NCI-H524 (cell line): Measurements from ENCODE around the gene PDZRN3.
"Not testable (repeated sequence)": the region's sequence is repeated elsewhere in the genome, so short reads cannot be mapped to it uniquely, and the experiment has no call there.

ENCODE experiments used
- DNase-seq, 2 experiments: peaks; one replicate each; lab custom pipeline; 2025; lab: John Stamatoyannopoulos, UW

Gene PDZRN3

DNA sequence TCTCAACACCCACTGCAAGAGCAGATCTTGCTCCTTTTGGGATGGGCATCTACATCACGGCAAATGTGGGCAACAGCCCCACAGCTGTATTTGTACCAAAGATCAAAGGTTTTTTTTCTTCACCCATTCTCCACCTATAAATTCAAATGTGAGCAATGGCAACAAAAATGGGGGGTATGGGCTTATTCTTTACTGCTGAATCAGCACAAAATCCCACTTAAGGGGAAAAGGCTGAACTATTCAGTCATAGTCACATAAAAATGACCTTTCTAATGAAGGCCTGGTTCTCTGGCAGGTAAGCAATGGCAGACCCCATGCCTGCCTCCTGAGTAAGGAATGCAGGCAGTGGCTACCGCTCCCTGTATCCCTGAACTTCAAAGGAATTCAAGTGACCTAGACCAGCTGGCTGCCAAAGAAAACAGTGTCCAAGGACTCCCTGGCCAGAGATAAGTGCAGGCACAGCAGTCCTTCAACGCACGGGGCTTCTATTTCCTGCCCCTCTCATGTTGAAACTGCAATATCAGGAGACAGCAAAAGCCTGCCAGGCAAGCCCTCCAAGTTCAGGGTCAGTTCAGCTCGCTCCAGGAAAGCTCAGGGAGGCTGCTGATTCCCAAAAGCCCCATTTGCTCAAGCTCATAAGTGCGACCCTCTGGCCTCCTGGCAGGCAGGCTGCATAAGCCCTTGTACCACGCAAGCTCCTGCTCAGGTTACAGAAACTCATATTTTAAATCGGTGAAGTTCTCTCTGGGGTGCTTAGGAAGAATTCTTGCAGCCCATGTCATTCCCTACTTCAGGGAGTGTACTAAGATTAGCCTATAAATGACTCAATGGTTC, 134.1 kb downstream of the PDZRN3 start:
- peak in 1 of 2 experiments; percentile 3 for DNase-seq

GRCh38 chr3:73485877-73486330, 138.8 kb downstream of the PDZRN3 start:
- no peak for DNase-seq

GRCh38 chr3:73484656-73485248, 140.0 kb downstream of the PDZRN3 start:
- DNase-seq, result no peak

DNA sequence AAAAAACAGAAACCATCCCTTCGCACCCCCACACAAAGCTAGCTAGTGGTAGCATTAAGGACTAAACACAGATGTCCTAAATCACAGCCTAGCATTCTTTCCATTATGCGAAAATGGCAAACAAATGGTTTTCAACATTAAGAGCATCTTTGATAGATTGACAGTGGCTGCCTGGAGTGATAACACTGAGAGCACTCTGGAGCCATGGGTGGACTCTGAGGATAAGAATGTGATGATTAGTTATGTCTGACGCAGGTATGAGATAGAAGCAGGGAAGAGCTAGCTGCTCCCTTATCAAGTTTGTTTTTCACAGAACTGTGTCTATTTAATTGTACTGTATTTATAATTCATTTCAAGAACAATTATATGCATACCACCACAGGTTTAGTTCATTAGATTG, 142.9 kb downstream of the PDZRN3 start:
- no peak for DNase-seq

DNA sequence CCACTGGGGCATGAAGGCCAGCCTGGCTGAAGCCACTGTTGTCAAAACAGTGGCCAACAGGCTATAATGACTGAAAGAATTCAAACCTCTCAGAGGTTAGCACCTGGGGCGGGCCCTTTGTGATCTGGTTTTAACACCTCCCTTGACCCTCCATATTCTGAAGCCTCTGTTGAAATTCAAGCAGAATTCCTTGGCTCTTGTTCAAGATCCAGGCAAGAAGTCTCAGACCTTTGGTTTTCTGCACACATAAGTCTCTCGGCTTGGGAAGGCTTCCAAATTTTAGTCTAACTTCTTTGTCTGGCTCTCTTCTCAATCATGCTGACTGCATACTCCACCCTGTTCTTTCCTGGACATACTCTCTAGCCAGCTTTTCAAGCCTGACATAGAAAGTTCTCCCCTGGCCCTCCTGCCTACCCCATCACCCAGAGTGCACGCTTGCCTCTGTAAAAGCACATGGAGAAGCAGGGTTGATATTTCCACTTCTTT, 144.5 kb downstream of the PDZRN3 start:
- no peak for DNase-seq

DNA sequence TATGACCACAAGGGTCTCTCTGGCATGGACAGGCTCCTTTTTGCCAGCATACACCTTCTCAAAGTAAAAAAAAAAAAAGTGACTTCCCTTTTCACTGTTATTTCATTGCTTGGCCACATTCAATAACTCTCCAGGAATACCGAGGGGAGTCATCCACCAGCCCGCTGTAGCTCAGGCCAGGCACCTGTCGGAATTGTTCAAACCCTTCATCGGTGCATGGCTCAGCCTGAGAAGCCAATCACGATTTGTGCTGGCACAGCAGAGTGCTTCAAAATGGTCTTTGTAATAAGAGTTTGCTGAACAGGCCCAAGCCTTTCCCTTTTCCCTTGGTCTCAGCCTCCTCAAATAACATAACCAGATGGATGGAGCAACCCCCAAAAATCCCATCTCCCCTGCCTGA, 145.4 kb downstream of the PDZRN3 start:
- DNase-seq, result no peak

GRCh38 chr3:73478858-73479257, 145.9 kb downstream of the PDZRN3 start:
- no peak for DNase-seq

DNA sequence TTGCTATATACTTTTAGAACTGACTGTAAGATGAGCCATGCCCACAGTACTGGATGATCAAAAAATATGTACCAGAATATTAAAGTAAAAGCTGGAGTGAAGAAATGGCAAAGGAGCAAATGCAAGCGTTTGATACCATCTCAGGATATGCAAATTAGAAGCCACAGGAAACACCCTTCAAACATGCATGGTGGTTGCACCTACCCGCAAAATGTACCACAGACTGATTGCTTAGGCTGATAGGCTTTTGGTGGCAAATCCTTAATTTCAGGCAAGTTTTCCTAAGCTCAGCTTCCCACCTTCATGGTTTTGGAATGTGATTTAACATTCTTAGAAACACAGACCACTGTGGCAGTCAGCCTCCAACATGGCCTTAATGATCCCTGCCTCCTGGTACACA, 149.0 kb downstream of the PDZRN3 start:
- no peak for DNase-seq

GRCh38 chr3:73475175-73475574, 149.6 kb downstream of the PDZRN3 start:
- no peak for DNase-seq

DNA sequence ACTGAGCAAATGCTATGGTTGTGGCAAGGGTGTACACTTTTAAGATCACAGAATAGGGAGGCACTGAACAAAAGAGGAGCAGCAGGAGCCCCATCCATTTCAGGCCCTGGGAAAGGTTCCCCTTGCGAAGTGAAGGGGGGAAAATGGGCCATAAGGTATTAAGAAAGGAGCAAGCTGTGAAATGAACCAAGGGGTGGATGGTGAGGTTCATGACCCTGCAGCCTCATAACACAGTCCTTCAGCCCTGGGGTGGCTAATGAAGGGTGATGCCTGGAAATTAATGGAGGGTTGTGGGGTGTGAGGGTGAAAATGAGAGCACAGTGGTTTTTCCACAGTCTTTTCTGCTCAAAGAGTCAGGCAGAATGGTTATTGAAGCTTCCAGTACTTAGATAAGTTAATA, 150.1 kb downstream of the PDZRN3 start:
- no peak for DNase-seq

DNA sequence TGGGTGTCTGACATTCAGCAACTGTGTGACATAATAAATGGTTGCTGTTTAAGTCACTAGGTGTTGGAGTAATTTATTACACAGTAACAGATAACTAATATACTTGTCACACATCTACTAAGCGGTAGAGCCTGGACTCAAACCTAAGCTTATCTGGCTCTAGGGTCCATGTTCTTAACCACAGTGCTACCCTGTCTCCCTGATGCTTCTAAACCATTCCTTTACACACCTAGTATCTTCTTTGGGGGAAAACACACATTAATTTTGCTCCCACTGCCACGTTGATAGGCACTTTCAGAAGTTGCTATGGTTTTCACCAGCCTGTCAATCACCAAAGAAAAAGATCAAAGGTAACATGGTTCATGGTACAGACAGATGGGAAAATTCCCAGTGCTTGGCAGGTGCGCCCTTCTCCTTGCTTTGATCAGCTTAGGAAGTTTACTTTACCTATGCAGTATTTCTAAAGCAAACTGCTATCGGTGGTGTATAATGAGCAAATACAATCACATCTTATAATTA, 150.8 kb downstream of the PDZRN3 start:
- DNase-seq, result no peak

DNA sequence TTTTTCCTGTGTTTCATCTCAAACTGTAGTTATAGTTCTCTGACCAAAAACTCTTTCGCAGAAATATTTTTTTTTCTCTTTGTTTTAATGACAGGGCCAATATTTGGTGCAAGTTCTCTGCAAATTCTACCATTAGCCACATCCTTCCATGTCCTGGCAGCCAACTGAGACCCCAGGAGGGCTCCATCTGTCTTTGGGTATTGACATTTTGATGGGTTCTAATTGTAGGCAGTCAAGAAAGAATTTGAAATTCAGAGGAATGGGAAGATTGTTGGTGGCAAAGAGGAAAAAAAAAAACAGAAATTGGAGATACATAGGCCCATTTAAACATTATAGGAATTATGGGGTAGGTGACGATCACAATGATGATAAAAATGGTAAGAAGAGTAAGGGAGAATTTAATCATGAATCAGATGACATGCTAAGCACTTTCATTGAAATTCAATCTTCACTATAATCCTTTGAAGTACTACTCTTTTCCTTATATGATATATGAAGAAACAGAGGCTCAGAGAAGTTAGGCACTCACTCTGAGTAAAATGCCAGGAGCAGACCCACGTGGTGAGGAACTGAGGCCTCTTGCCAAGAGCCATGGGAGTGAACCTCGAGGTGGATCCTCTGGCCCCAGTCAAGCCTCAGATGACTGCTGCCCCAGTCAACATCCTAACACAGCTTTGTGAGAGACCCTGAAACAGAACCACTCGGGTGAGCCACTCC, 151.4 kb downstream of the PDZRN3 start:
- DNase-seq, result peak in 1 of 2 experiments; percentile 35

DNA sequence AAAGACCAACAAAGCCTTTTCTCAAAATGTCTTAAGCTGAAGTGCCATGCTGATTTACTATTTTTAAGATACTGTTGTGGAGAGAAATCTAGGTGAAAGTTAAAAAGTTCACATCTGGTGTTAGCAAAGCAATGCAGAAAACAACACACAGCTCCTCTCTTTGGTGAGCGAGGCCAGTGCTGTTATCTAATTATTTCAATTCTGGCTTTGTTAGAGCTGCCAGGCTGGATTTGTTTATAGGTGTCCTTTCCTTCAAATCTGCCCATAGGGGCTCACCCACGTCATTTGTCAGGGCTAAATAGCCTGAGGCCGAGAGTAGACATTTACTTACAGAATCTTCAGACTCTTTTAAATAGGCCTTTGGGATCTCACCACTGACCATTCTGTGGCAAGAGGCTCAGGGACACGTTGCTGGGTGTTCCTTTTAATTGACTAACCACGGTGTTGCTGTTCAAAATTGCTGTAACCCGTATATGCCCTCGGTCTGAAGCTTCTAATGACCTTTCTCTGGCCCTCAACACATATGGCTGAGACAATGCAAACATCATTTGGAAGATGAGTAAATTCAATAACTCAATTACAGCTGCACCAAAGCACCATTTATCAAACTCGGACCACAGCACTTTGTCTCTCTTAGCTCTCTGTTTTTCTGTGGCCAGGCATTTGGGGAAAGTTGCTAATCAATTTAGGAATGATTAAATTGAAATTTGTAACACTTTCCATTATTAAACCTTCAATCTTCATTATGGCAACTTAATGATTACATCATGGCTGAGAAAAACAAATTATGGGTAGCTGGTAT, 152.6 kb downstream of the PDZRN3 start:
- DNase-seq, result no peak

GRCh38 chr3:73470860-73471259, 153.9 kb downstream of the PDZRN3 start:
- no peak for DNase-seq

DNA sequence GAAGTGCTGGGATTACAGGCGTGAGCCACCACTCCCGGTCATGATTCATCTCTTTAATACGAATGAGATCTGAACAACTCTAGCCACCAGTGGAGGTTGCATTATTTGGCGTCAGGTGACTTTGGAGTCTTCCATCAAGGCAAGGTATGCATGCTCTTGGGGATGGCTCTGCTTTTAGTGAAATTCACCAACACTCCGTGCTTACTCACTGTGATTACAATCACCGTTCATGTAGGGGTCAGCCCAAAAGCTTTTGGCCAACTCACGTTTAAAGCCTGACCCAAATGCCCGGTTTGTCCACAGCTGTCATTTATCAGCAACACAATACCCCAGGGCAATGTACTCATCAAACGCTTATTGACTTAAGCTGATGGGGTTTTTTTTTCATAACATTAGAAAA, 155.4 kb downstream of the PDZRN3 start:
- no peak for DNase-seq

- DNase-seq, result no peak
These were observed 157.5 kb downstream of the PDZRN3 start for GRCh38 chr3:73467211-73467610.

GRCh38 chr3:73465926-73466325, 158.8 kb downstream of the PDZRN3 start:
- DNase-seq, result no peak

DNA sequence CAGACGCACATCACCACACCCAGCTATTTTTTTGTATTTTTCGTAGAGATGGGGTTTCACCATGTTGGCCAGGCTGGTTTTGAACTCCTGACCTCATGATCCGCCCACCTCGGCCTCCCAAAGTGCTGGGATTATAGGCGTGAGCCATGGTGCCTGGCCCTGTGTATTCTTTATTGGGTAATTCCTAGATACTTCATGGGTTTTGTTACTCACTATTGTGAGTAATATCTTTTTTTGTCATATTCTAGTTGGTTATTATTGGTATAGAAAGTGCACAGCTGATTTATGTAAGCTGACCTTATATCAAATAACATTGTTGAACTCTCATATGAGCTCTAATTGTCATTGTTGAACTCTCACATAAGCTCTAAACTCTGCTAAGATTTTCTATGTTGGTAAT, 160.6 kb downstream of the PDZRN3 start:
- DNase-seq, result not testable (repeated sequence)

- no peak for DNase-seq
These were observed 163.2 kb downstream of the PDZRN3 start for GRCh38 chr3:73461547-73461946.

DNA sequence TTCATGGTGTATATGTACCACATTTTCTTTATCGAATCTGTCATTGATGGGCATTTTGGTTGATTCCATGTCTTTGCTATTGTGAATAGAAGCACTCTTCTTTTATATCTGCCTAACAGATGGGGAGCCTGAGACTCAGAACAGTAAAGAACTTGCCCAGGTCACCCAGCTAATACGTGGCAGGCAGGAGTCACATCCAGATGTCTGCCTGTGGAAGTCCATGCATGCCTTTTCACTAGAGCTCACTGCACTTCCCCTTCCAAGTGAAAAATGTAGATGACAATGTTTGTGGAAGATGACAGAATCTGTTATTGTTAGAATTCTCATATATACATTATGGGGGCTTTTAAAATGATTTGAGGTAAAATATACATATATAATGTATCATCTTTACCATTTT, 165.0 kb downstream of the PDZRN3 start:
- no peak for DNase-seq

DNA sequence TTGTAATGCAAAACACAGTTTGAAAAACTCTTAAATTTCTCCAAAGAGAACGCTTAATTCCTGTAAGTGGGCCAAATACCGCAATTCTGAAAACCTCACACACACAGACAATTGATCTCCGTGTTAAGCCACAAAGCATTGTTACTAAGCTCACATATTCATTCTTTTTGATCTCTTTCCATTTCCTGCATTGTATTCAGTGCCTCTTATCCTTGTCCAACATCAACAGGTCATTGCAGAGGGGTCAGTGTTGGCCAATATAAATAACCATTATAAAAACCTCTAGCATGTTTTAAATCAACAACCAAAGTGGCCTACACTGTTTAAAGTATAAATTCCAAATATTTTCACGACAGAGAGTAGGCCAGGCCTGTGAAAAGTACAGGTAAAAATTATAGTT, 171.1 kb downstream of the PDZRN3 start:
- DNase-seq, result no peak

DNA sequence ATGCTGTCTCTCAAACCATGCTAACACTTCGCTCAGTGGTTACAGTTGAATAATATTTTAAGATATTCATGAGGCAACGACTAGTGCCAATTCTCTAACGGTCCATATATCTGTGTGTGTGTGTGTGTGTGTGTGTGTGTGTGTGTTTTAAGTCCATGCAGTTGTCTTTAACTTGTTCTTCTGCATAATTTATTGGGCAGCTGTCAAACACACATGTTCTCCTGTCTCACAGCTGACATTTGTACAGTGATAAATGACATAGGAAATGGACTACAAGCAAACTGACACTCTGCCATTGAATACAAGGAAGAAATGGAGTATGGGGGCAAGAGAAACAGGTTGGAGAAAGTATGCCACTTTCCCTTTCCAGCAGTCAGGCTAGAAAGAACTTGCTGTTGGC, 172.0 kb downstream of the PDZRN3 start:
- DNase-seq, result no peak
